GM12878 (cell line): ENCODE results near the gene DPH6.

Source experiments
- HDAC6 ChIP-seq: fragments of 200-600 bp; sonication (generic); IDR thresholded peaks from one replicate; pipeline ENCODE4 v1.8.0; 2017; ENCODE audit warnings: antibody characterized with exemption; ENCODE audit not compliant: unreplicated experiment
- NBN ChIP-seq: fragments of 450-650 bp; IDR thresholded peaks from 2 replicates; pipeline ENCODE4 v1.6.1; 2016
- POLR2A ChIP-seq: IDR thresholded peaks from 2 replicates; pipeline ENCODE4 v1.6.1; 2011; ENCODE audit warnings: low read depth, mild to moderate bottlenecking, low read length
- POLR2AphosphoS5 ChIP-seq: IDR thresholded peaks from 2 replicates; pipeline ENCODE4 v1.6.1; 2011; ENCODE audit warnings: mild to moderate bottlenecking, low read length, inconsistent platforms
- TF ChIP-seq, protein P1 (sequence below): IDR thresholded peaks from 2 replicates; pipeline ENCODE4 v1.6.1; 2012; ENCODE audit warnings: low read depth, low read length, improper control_type of control experiment
- TF ChIP-seq, protein P2 (sequence below), 3 experiments: IDR thresholded peaks in 2 of 3; conservative IDR thresholded peaks in 1 of 3; 2 replicates each; pipeline ENCODE4 v1.5.1; 2011; ENCODE audit warnings: low read depth in 3 of 3, low read length in 3 of 3, mild to moderate bottlenecking in 3 of 3, control low read depth in 2 of 3, moderate library complexity in 2 of 3, inconsistent platforms in 1 of 3, mixed read lengths in 1 of 3; ENCODE audit not compliant: control insufficient read depth in 2 of 3, insufficient read depth in 1 of 3; ENCODE audit errors: extremely low read depth in 1 of 3

GRCh38 chr15:35490511-35490910 is 55.5 kb downstream of the DPH6 start:
- TF ChIP-seq NBN (no peak), POLR2A (no peak), POLR2AphosphoS5 (no peak), HDAC6 (no peak)
- TF ChIP-seq, protein P1, sequence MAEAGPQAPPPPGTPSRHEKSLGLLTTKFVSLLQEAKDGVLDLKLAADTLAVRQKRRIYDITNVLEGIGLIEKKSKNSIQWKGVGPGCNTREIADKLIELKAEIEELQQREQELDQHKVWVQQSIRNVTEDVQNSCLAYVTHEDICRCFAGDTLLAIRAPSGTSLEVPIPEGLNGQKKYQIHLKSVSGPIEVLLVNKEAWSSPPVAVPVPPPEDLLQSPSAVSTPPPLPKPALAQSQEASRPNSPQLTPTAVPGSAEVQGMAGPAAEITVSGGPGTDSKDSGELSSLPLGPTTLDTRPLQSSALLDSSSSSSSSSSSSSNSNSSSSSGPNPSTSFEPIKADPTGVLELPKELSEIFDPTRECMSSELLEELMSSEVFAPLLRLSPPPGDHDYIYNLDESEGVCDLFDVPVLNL: no peak
- TF ChIP-seq, protein P2, sequence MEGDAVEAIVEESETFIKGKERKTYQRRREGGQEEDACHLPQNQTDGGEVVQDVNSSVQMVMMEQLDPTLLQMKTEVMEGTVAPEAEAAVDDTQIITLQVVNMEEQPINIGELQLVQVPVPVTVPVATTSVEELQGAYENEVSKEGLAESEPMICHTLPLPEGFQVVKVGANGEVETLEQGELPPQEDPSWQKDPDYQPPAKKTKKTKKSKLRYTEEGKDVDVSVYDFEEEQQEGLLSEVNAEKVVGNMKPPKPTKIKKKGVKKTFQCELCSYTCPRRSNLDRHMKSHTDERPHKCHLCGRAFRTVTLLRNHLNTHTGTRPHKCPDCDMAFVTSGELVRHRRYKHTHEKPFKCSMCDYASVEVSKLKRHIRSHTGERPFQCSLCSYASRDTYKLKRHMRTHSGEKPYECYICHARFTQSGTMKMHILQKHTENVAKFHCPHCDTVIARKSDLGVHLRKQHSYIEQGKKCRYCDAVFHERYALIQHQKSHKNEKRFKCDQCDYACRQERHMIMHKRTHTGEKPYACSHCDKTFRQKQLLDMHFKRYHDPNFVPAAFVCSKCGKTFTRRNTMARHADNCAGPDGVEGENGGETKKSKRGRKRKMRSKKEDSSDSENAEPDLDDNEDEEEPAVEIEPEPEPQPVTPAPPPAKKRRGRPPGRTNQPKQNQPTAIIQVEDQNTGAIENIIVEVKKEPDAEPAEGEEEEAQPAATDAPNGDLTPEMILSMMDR (IDR thresholded peaks at IDR 0.05 in 2 of 3, conservative IDR thresholded peaks at IDR 0.05 in 1 of 3; ENCODE audit: control insufficient read depth in 2 of 3, extremely low read depth in 1 of 3, insufficient read depth in 1 of 3, low read depth in 3 of 3, low read length in 3 of 3): no peak
